SK-N-MC (cell line): ENCODE results near the gene LARGE1.

Experiments
- EZH2 ChIP-seq: fragments of 200-600 bp; sonication (generic); IDR thresholded peaks from one replicate; pipeline ENCODE4 v1.6.1; 2017; ENCODE audit warnings: antibody characterized with exemption
- POLR2AphosphoS5 ChIP-seq: IDR thresholded peaks from 2 replicates; pipeline ENCODE4 v1.6.1; 2012; ENCODE audit warnings: mild to moderate bottlenecking, low read depth, low read length, borderline replicate concordance

DNA sequence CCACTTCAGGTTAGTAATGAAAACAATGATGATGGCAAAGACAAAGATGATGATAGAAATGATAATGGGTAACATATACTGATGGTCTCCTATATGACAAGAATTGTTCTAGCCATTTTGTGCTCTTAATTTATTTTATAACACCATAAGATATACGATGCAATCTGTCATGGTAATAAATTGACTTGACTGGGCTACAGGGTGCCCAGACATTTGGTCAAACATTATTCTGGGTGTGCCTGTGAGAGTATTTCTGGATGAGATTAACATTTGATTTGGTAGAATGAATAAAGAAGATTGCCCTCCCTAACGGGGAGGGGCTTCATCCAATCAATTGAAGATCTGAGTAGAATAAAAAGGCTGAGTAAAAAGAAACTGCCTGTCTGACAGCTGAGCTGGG is 237.3 kb downstream of the LARGE1 start:
- TF ChIP-seq EZH2 (no peak), POLR2AphosphoS5 (no peak)
